Activated CD4-positive, alpha-beta T cell treated with anti-CD3 and anti-CD28 coated beads, Interleukin-2, Interleukin-6, amounts not matched to agents 100 ng/mL and 50 ng/mL, durations not matched to agents 16 hours and 8 hours (primary cell): ENCODE data around the gene PDE11A.
"Not testable (repeated sequence)": the region's sequence is repeated elsewhere in the genome, so short reads cannot be mapped to it uniquely, and the experiment has no call there.

ENCODE experiments used
- DNase-seq: peaks from one replicate; pipeline ENCODE4 v3.0.0-alpha.2; 2020

The PDE11A gene

DNA sequence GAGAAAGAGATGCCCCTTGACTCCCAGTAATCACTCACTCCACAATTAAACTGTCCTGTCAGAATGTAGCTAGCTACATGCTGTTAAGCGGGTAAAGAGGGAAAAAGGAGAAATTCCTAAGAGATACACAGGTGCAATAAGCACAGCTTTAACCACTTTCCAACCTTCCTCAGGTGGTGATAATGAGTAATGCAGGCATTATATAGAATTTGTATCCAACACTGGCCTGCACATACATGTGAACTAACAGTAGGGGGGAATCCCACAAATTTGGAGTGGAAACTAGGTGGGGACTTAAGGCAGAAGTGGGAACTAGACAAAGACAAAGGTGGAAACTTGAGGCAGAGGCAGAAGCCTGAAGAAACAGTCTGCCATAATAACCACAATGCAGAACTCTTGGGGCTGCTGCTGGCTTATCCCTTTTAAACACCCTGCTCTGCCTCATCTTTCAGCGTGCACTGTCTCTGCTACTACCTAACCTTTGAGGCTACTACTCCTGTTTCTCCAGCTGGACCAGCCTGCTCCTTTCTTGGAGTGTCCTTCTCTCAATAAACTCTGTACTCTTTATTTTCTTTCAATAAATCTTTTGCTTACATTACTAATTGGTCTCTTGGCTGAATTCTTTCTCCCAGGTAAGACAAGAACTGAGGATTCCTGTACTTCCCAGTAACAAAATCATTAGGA is 259.7 kb downstream of the PDE11A start:
- no peak for DNase-seq

DNA sequence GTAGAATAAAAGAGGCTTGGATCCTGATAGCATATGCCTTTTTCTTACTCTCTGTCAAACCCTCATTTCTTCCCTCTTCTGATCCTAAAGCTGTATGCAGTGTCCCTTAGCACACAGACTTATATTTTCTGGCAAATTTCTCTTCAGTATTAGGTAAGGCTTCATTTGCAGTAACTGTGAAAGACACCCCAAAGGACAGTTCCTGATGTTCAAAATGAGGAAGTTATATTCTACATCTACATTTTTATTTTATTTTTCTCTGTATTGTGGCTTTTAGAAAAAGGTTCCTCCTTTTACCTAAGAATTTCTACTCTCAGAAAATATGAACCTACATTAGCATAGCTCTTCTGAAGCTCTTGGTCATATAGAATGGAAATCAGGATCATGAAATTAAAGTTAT is 261.7 kb downstream of the PDE11A start:
- DNase-seq = no peak

GRCh38 chr2:177808984-177809809 is 263.4 kb downstream of the PDE11A start:
- DNase-seq = no peak

- DNase-seq = no peak
Measured at GRCh38 chr2:177806025-177806424, 266.6 kb downstream of the PDE11A start.

GRCh38 chr2:177799531-177799930 is 273.0 kb downstream of the PDE11A start:
- peak; percentile 19 for DNase-seq

- no peak for DNase-seq
Measured at GRCh38 chr2:177797808-177798207, 274.8 kb downstream of the PDE11A start.

- no peak for DNase-seq
Measured at GRCh38 chr2:177796654-177797415, 275.7 kb downstream of the PDE11A start.

- no peak for DNase-seq
Measured at GRCh38 chr2:177796011-177796410, 276.6 kb downstream of the PDE11A start.

GRCh38 chr2:177785143-177785542 is 287.4 kb downstream of the PDE11A start:
- DNase-seq = not testable (repeated sequence)

DNA sequence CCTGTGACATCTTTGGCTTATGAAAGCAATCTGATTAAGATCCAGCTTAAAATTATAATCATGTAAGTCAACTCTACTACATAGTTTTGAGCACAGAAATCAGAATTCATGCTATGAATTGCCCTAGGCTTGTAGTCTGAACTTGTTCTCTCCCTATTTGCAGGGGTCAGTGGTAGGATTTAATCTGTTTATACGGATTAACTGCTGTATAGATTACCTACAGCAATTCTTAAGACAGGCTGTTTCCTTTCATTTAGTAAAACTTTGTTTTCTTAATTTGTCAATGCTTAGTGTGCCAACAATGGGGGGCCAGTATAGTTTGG is 287.9 kb downstream of the PDE11A start:
- DNase-seq = no peak

GRCh38 chr2:177783835-177784744 is 288.5 kb downstream of the PDE11A start:
- peak; percentile 16 for DNase-seq

DNA sequence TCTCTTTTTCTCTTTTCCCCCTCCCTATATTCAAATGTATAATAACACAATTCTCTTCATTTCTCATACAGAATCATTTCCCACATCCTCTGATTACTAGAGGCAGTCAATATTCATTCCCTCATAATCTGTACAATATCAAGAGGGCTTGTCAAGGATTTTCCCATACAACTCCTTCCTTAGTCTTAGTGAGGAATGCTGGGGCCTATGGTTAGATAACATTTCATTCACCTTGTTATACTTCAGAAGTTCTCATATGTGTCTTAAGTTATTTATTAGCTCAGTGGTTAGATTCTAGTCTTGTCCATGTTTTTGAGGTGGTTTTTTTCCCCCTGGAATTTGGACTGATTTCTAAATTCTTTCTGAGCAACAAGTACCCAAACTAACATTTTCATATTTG is 289.5 kb downstream of the PDE11A start:
- DNase-seq = no peak

- no peak for DNase-seq
Measured at GRCh38 chr2:177782613-177783012, 290.0 kb downstream of the PDE11A start.

GRCh38 chr2:177778472-177778871 is 294.1 kb downstream of the PDE11A start:
- no peak for DNase-seq

DNA sequence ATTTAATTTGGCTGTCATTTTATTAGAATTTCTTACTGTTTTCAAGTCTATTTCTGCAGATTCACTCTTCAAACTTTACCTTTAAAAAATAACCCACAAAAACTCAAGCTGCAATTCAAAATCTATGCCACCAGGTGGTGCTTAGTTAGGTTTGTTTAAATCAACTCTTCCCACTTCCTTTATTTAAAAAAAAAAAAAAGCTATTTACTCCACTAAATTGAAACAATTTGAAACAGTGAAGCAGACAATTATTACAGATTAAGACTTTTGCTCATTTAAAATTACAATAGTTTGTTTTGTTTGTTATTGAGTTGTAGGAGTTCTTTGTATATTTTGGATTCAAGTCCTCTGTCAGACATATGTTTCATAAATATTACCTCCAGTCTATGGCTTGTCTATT is 300.0 kb downstream of the PDE11A start:
- peak; percentile 28 for DNase-seq

- no peak for DNase-seq
Measured at GRCh38 chr2:177771191-177771590, 301.4 kb downstream of the PDE11A start.

DNA sequence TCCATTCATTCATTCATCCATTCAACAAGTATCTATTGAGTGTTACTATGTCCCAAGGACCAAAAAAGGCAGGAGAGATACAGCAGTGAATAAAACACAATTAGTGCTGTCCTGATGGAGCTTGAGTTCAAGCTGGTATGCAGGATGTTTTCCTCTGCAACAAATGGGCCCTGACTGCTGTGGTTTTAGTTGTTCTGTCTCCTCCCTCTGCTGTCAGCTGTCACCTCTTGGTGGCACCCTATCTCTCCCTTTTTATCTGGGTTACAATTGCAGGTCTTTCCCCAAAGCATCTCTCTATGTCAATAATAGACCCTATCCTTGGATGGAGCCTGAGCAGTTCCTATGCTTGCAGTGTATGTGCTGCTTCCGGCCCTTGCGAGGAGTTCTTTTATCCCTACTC is 304.8 kb downstream of the PDE11A start:
- DNase-seq = no peak

DNA sequence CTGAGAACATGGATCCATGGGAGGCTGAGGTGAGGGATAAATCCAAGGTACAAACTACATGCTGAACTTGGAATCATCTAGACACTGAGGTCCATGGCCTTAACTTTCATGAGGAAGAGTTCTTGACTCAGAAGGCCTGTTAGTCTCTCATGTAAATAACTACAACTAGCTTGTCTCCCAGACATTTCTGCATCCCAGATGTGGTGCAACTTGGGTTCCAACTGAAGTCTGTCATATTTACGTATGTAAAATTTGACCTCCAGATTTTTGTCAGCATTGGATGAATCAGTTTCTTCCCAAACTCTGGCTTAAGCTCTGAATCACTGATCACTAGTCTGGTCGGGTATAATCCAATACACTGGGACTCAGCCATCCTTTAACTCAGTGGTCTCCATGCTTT is 306.9 kb downstream of the PDE11A start:
- DNase-seq = no peak

- peak; percentile 83 for DNase-seq
Measured at GRCh38 chr2:177763531-177764265, 308.9 kb downstream of the PDE11A start.

DNA sequence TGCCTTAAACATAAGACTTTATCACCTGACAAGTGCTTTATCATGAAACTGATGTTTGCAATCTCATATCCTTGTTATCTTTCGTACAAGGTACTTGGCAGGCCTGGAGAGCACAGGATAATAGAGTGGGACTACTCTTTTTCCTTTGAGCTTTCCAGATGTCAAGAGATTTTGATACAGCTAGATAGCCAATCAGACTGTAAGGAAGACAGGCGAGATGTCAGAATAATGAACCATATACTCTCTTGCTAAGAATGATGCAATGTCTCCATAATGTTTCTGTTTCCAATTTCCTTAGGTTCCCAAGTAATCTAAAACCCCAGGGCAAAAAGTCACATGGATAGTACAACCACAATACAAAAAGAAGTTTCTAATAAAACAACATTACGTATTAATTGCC is 313.1 kb downstream of the PDE11A start:
- DNase-seq = no peak

GRCh38 chr2:177758591-177759371 is 313.8 kb downstream of the PDE11A start:
- no peak for DNase-seq
